Nephron (organoid): ENCODE measurements around the gene MMP11.
A peak's percentile ranks its signal among the peaks of the same experiment; 100 is the strongest.

Experiments
- H3K27ac Mint-ChIP-seq, 3 experiments: 2 replicates each; pipeline ENCODE4 v1.8.0; 2020; ENCODE audit warnings: mixed read lengths in 3 of 3, mild to moderate bottlenecking in 2 of 3, moderate library complexity in 1 of 3
- H3K27me3 Mint-ChIP-seq: 2 replicates; pipeline ENCODE4 v1.8.0; 2021; ENCODE audit warnings: low read depth, mild to moderate bottlenecking, moderate library complexity, mixed read lengths
- H3K36me3 Mint-ChIP-seq: 2 replicates; pipeline ENCODE4 v1.8.0; 2020; ENCODE audit warnings: low read depth, mixed read lengths
- H3K4me1 Mint-ChIP-seq: 2 replicates; pipeline ENCODE4 v1.8.0; 2020; ENCODE audit warnings: mixed read lengths
- H3K4me3 Mint-ChIP-seq, 3 experiments: 2 replicates each; pipeline ENCODE4 v1.8.0; 2020; ENCODE audit warnings: mild to moderate bottlenecking in 3 of 3, mixed read lengths in 3 of 3, moderate library complexity in 2 of 3
- H3K9me3 Mint-ChIP-seq: 2 replicates; pipeline ENCODE4 v1.8.0; 2020; ENCODE audit warnings: mixed read lengths
- CTCF ChIP-seq, 3 experiments: fragments of 200-600 bp; sonication (generic); IDR thresholded peaks; one replicate each; pipeline ENCODE4 v1.5.0; 2021; ENCODE audit warnings: antibody characterized with exemption in 3 of 3; ENCODE audit not compliant: unreplicated experiment in 3 of 3

The MMP11 gene

GRCh38 chr22:23783265-23784150, 10.9 kb downstream of the MMP11 start:
- Mint-ChIP-seq H3K27ac (peak overlapping the region; percentile 76 to 91 (median 89)), H3K4me1 (peaks cover 29% of the 10 kb centered on the region), H3K27me3 (no peaks in the 10 kb centered on the region), H3K4me3 (no peak overlapping the region), H3K9me3 (no peaks in the 10 kb centered on the region), H3K36me3 (peaks cover 3% of the 10 kb centered on the region)
- no peak for TF ChIP-seq CTCF (IDR thresholded peaks at IDR 0.05; ENCODE audit: unreplicated experiment in 3 of 3)

- Mint-ChIP-seq H3K9me3 (no peaks in the 10 kb centered on the region), H3K4me1 (peaks cover 32% of the 10 kb centered on the region), H3K27me3 (no peaks in the 10 kb centered on the region), H3K4me3 (peak overlapping the region in 2 of 3 experiments; percentile 16 to 57), H3K27ac (peak overlapping the region; percentile 76 to 91 (median 89)), H3K36me3 (peaks cover 3% of the 10 kb centered on the region)
- TF ChIP-seq CTCF (IDR thresholded peaks at IDR 0.05; ENCODE audit: unreplicated experiment in 3 of 3), result no peak
Observed at GRCh38 chr22:23784215-23784732, 11.6 kb downstream of the MMP11 start.

GRCh38 chr22:23786261-23786710, 13.6 kb downstream of the MMP11 start:
- TF ChIP-seq CTCF (IDR thresholded peaks at IDR 0.05; ENCODE audit: unreplicated experiment in 3 of 3), result no peak
- Mint-ChIP-seq H3K9me3 (no peaks in the 10 kb centered on the region), H3K4me3 (peak overlapping the region; percentile 91 to 95 (median 92)), H3K36me3 (peaks cover 7% of the 10 kb centered on the region), H3K27ac (peak overlapping the region; percentile 98 to 100 (median 99)), H3K4me1 (peaks cover 41% of the 10 kb centered on the region), H3K27me3 (no peaks in the 10 kb centered on the region)

GRCh38 chr22:23786752-23787599, 14.3 kb downstream of the MMP11 start, which contains the start of gene SMARCB1:
Gene SMARCB1, plus strand, starts transcription at chr22:23786966. Its CDS starts 204 bp downstream, at chr22:23787170.
- Mint-ChIP-seq H3K4me3 (peak within 1 kb of the TSS; percentile 92 to 97 (median 95)), H3K9me3 (no peaks in the 10 kb centered on the region), H3K27ac (peak within 1 kb of the TSS; percentile 98 to 100 (median 99)), H3K36me3 (peaks cover 11% of the 10 kb centered on the region), H3K4me1 (peaks cover 46% of the 10 kb centered on the region), H3K27me3 (no peaks in the 10 kb centered on the region)
- TF ChIP-seq CTCF (IDR thresholded peaks at IDR 0.05; ENCODE audit: unreplicated experiment in 3 of 3), result no peak

GRCh38 chr22:23787600-23787896, 14.9 kb downstream of the MMP11 start:
- H3K9me3 Mint-ChIP-seq, result no peaks in the 10 kb centered on the region
- TF ChIP-seq CTCF (IDR thresholded peaks at IDR 0.05; ENCODE audit: unreplicated experiment in 3 of 3), result no peak
- peaks cover 17% of the 10 kb centered on the region for H3K36me3 Mint-ChIP-seq
- H3K4me3 Mint-ChIP-seq, result peak overlapping the region; percentile 92 to 97 (median 95)
- H3K4me1 Mint-ChIP-seq, result peaks cover 51% of the 10 kb centered on the region
- H3K27ac Mint-ChIP-seq, result peak overlapping the region; percentile 98 to 100 (median 99)
- no peaks in the 10 kb centered on the region for H3K27me3 Mint-ChIP-seq
